Endothelial cell (in vitro differentiated cells): Measurements from ENCODE around the gene PGBD1. TPM values are rescaled to one million over a fixed set of nuclear protein-coding genes. Genes with fewer than 3 reads are reported as not detected.

ENCODE experiments used
- DNase-seq: peaks from one replicate; pipeline ENCODE4 v3.0.0; 2021; ENCODE audit warnings: low spot score
- H3K27ac Mint-ChIP-seq: one replicate; pipeline ENCODE4 v1.8.0; 2021; ENCODE audit warnings: mixed read lengths, inconsistent platforms; ENCODE audit not compliant: unreplicated experiment
- H3K27me3 Mint-ChIP-seq: one replicate; pipeline ENCODE4 v1.8.0; 2021; ENCODE audit warnings: mild to moderate bottlenecking, moderate library complexity, mixed read lengths, inconsistent platforms; ENCODE audit not compliant: unreplicated experiment
- H3K36me3 Mint-ChIP-seq: one replicate; pipeline ENCODE4 v1.8.0; 2021; ENCODE audit warnings: mild to moderate bottlenecking, low read depth, mixed read lengths, inconsistent platforms; ENCODE audit not compliant: unreplicated experiment
- H3K4me1 Mint-ChIP-seq: one replicate; pipeline ENCODE4 v1.8.0; 2021; ENCODE audit warnings: mild to moderate bottlenecking, mixed read lengths, inconsistent platforms; ENCODE audit not compliant: unreplicated experiment
- H3K4me3 Mint-ChIP-seq: one replicate; pipeline ENCODE4 v1.8.0; 2021; ENCODE audit warnings: mild to moderate bottlenecking, mixed read lengths, inconsistent platforms; ENCODE audit not compliant: unreplicated experiment
- H3K9me3 Mint-ChIP-seq: one replicate; pipeline ENCODE4 v1.8.0; 2021; ENCODE audit warnings: mixed read lengths, inconsistent platforms; ENCODE audit not compliant: unreplicated experiment
- CTCF ChIP-seq: fragments of 200-600 bp; sonication (generic); IDR thresholded peaks from one replicate; pipeline ENCODE4 v1.5.0; 2021; ENCODE audit warnings: antibody characterized with exemption; ENCODE audit not compliant: unreplicated experiment
- total RNA-seq: library from RNA; stranded (reverse); fragmentation: NEBNext Ultra II Directional; extraction: Animal tissue kit (Norgen Biotek cat#: 25700); gene quantifications from one replicate; pipeline ENCODE4 v1.2.1, GENCODE V29; 2021; ENCODE audit not compliant: unreplicated experiment

PGBD1 gene
- total RNA-seq, 1 donor from 2014 or later = 9.7 TPM

- no peak for TF ChIP-seq CTCF
- H3K36me3 Mint-ChIP-seq = peaks cover 28% of the 10 kb centered on the region
- H3K9me3 Mint-ChIP-seq = peaks cover 13% of the 10 kb centered on the region
- peaks cover 2% of the 10 kb centered on the region for H3K27me3 Mint-ChIP-seq
- DNase-seq = no peak
- H3K27ac Mint-ChIP-seq = no peak overlapping the region
- peaks cover 11% of the 10 kb centered on the region for H3K4me1 Mint-ChIP-seq
- H3K4me3 Mint-ChIP-seq = no peak overlapping the region
Observed at GRCh38 chr6:28330041-28330440, 48.7 kb downstream of the PGBD1 start.

- no peaks in the 10 kb centered on the region for H3K27me3 Mint-ChIP-seq
Observed at GRCh38 chr6:28333047-28333446, 51.7 kb downstream of the PGBD1 start.

GRCh38 chr6:28333599-28334018 lies 52.2 kb downstream of the PGBD1 start:
- TF ChIP-seq CTCF = no peak
- Mint-ChIP-seq H3K4me1 (peaks cover 11% of the 10 kb centered on the region), H3K36me3 (peaks cover 6% of the 10 kb centered on the region), H3K27ac (no peak overlapping the region), H3K27me3 (no peaks in the 10 kb centered on the region), H3K9me3 (no peaks in the 10 kb centered on the region), H3K4me3 (no peak overlapping the region)
- no peak for DNase-seq

More at GRCh38 chr6:28333047-28333446, 51.7 kb downstream of the PGBD1 start:
- Mint-ChIP-seq H3K27ac (no peak overlapping the region), H3K9me3 (no peaks in the 10 kb centered on the region), H3K4me3 (peak overlapping the region; percentile 19), H3K36me3 (peaks cover 6% of the 10 kb centered on the region), H3K4me1 (peaks cover 11% of the 10 kb centered on the region)
- no peak for DNase-seq
- TF ChIP-seq CTCF = no peak

GRCh38 chr6:28334286-28335039 lies 53.1 kb downstream of the PGBD1 start:
- Mint-ChIP-seq H3K27ac (no peak overlapping the region), H3K36me3 (no peaks in the 10 kb centered on the region), H3K4me3 (no peak overlapping the region), H3K27me3 (no peaks in the 10 kb centered on the region), H3K9me3 (no peaks in the 10 kb centered on the region), H3K4me1 (peaks cover 11% of the 10 kb centered on the region)
- TF ChIP-seq CTCF = no peak
- no peak for DNase-seq

GRCh38 chr6:28335040-28335563 lies 53.7 kb downstream of the PGBD1 start:
- no peak overlapping the region for H3K4me3 Mint-ChIP-seq

More at GRCh38 chr6:28335040-28335563, 53.7 kb downstream of the PGBD1 start:
- Mint-ChIP-seq H3K27me3 (no peaks in the 10 kb centered on the region), H3K27ac (no peak overlapping the region), H3K36me3 (no peaks in the 10 kb centered on the region), H3K4me1 (peaks cover 11% of the 10 kb centered on the region), H3K9me3 (no peaks in the 10 kb centered on the region)
- no peak for TF ChIP-seq CTCF
- DNase-seq = no peak
